ENCODE measurements around the gene KHDRBS2. TPM values are rescaled to one million over a fixed set of nuclear protein-coding genes. Genes with fewer than 3 reads are reported as not detected.

KHDRBS2 gene
- total and polyA plus RNA-seq, 2 of the 13 experiments (the other 11 are each of a cell fraction or from before 2014, with no cell fraction given): not detected

- TF ChIP-seq, protein P1, sequence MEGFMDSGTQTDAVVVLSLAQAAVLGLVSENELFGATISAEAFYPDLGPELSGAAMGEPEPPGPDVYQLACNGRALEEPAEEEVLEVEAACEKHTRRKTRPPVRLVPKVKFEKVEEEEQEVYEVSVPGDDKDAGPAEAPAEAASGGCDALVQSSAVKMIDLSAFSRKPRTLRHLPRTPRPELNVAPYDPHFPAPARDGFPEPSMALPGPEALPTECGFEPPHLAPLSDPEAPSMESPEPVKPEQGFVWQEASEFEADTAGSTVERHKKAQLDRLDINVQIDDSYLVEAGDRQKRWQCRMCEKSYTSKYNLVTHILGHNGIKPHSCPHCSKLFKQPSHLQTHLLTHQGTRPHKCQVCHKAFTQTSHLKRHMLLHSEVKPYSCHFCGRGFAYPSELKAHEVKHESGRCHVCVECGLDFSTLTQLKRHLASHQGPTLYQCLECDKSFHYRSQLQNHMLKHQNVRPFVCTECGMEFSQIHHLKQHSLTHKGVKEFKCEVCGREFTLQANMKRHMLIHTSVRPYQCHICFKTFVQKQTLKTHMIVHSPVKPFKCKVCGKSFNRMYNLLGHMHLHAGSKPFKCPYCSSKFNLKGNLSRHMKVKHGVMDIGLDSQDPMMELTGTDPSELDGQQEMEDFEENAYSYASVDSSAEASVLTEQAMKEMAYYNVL (CRISPR knock-in tag; IDR thresholded peaks at IDR 0.05; ENCODE audit: borderline replicate concordance): no peak
- TF ChIP-seq ZBTB3 (CRISPR knock-in tag; IDR thresholded peaks at IDR 0.05; ENCODE audit: borderline replicate concordance, low read depth): no peak
- no peak for TF ChIP-seq ZSCAN9 (CRISPR knock-in tag; IDR thresholded peaks at IDR 0.05; ENCODE audit: borderline replicate concordance)
- TF ChIP-seq PBX2 (CRISPR knock-in tag; IDR thresholded peaks at IDR 0.05): no peak
- no peak for TF ChIP-seq PAWR (CRISPR knock-in tag; IDR thresholded peaks at IDR 0.05; ENCODE audit: borderline replicate concordance)
- no peak for TF ChIP-seq BHLHE40 (IDR thresholded peaks at IDR 0.05; ENCODE audit: low read length)
Measured at GRCh38 chr6:61751986-61752385, 534.0 kb downstream of the KHDRBS2 start (continued).

GRCh38 chr6:61745994-61746393 is 540.0 kb downstream of the KHDRBS2 start:
- intact Hi-C loops (cut with micrococcal nuclease; ENCODE audit: unreplicated experiment) (no loop called here), in situ Hi-C loops (cut with HindIII; ENCODE audit: extremely low pct_ligation_motif_present, low pct_unique_long_range_greater_than_20kb) (no loop called here)
- H3K79me2 ChIP-seq (ENCODE audit: insufficient read depth, low read length): no peaks in the 10 kb centered on the region
- ChIA-PET CTCF (ENCODE audit: low intra/inter-chr PET ratio, low total read pairs) (no interaction called here), POLR2A (no interaction called here)
- H3K27me3 ChIP-seq (ENCODE audit: control insufficient read depth in 1 of 2, insufficient read depth in 2 of 2, low read length in 2 of 2): no peaks in the 10 kb centered on the region
- H3K4me2 ChIP-seq (ENCODE audit: low read depth, low read length): no peak overlapping the region
- no peak overlapping the region for H3K9ac ChIP-seq (ENCODE audit: insufficient read depth, low read depth, low read length)
- 7% methylated on average over 5 of the region's 5 CpGs for WGBS (ENCODE audit: low lambda C conversion rate)
- no peak overlapping the region for H3K27ac ChIP-seq (ENCODE audit: extremely low read length, insufficient read depth, low read length)
- no TSS peak for BruUV-seq (replicated peaks)
- peaks cover 19% of the 10 kb centered on the region for H3K9me3 ChIP-seq (ENCODE audit: low read length)
- DNase-seq (ENCODE audit: low spot score) (no peak), FAIRE-seq (no peak), ATAC-seq (no peak)
- H3K4me1 ChIP-seq (ENCODE audit: insufficient read depth, low read length): no peaks in the 10 kb centered on the region
- no peaks in the 10 kb centered on the region for H3K36me3 ChIP-seq (replicated peaks in 1 of 2; ENCODE audit: control insufficient read depth in 1 of 2, insufficient read depth in 2 of 2, low read length in 2 of 2)
- no peak overlapping the region for H2AFZ ChIP-seq (ENCODE audit: low read length)
- H4K20me1 ChIP-seq (ENCODE audit: insufficient read depth, low read length): no peaks in the 10 kb centered on the region
- H3K4me3 ChIP-seq (replicated peaks in 1 of 3; ENCODE audit: insufficient read depth in 1 of 3, low read depth in 2 of 3, low read length in 3 of 3): no peak overlapping the region
- TF ChIP-seq ATF7 (IDR thresholded peaks at IDR 0.05) (0 out of 2 replicates have a peak, but pooled peaks have one; percentile 5), ATF7 (CRISPR knock-in tag; IDR thresholded peaks at IDR 0.05) (no peak), FOXP4 (CRISPR knock-in tag; IDR thresholded peaks at IDR 0.05) (no peak)

Measured in HepG2 (cell line).